Endodermal cell (in vitro differentiated cells): ENCODE data around the gene ZNF197. TPM values are rescaled to one million over a fixed set of nuclear protein-coding genes. Genes with fewer than 3 reads are reported as not detected.
A peak's percentile ranks its signal among the peaks of the same experiment; 100 is the strongest.
"Not testable (repeated sequence)": the region's sequence is repeated elsewhere in the genome, so short reads cannot be mapped to it uniquely, and the experiment has no call there.

Experiments
- DNase-seq: peaks from one replicate; pipeline ENCODE4 v3.0.0-alpha.2; 2017
- H3K27ac ChIP-seq: 2 replicates; pipeline ENCODE4 v1.5.1; 2013; ENCODE audit warnings: mild to moderate bottlenecking, low read depth, low read length, moderate library complexity
- H3K27me3 ChIP-seq: 2 replicates; pipeline ENCODE4 v1.6.1; 2013; ENCODE audit warnings: mild to moderate bottlenecking, low read length, moderate library complexity; ENCODE audit not compliant: insufficient read depth, control insufficient read depth, poor library complexity, severe bottlenecking
- H3K36me3 ChIP-seq: 2 replicates; pipeline ENCODE4 v1.7.0; 2013; ENCODE audit warnings: mild to moderate bottlenecking, low read length, moderate library complexity; ENCODE audit not compliant: control insufficient read depth, insufficient read depth
- H3K4me1 ChIP-seq: one replicate; pipeline ENCODE4 v1.7.0; 2013; ENCODE audit warnings: low read length; ENCODE audit not compliant: control insufficient read depth, insufficient read depth
- H3K4me3 ChIP-seq: 2 replicates; pipeline ENCODE4 v1.5.1; 2013; ENCODE audit warnings: mild to moderate bottlenecking, low read length, moderate library complexity
- H3K9ac ChIP-seq: 2 replicates; pipeline ENCODE4 v1.6.1; 2013; ENCODE audit warnings: mild to moderate bottlenecking, low read length, moderate library complexity; ENCODE audit not compliant: poor library complexity, severe bottlenecking; ENCODE audit errors: extremely low read depth
- H3K9me3 ChIP-seq: 2 replicates; pipeline ENCODE4 v1.6.1; 2013; ENCODE audit warnings: mild to moderate bottlenecking, low read length, moderate library complexity; ENCODE audit not compliant: control insufficient read depth
- H3K27ac Mint-ChIP-seq: 2 replicates; pipeline ENCODE4 v1.8.0; 2020; ENCODE audit warnings: mixed read lengths
- H3K27me3 Mint-ChIP-seq: 2 replicates; pipeline ENCODE4 v1.8.0; 2021; ENCODE audit warnings: mild to moderate bottlenecking, mixed read lengths; ENCODE audit not compliant: insufficient read depth
- H3K36me3 Mint-ChIP-seq: 2 replicates; pipeline ENCODE4 v1.8.0; 2020; ENCODE audit warnings: low read depth, mixed read lengths
- H3K4me1 Mint-ChIP-seq: 2 replicates; pipeline ENCODE4 v1.8.0; 2020; ENCODE audit warnings: mixed read lengths
- H3K4me3 Mint-ChIP-seq: 2 replicates; pipeline ENCODE4 v1.8.0; 2020; ENCODE audit warnings: mild to moderate bottlenecking, moderate library complexity, mixed read lengths
- H3K9me3 Mint-ChIP-seq: 2 replicates; pipeline ENCODE4 v1.8.0; 2020; ENCODE audit warnings: mild to moderate bottlenecking, mixed read lengths
- CTCF ChIP-seq: fragments of 200-600 bp; sonication (generic); conservative IDR thresholded peaks from 2 replicates; pipeline ENCODE4 v1.5.0; 2021; ENCODE audit warnings: antibody characterized with exemption, mild to moderate bottlenecking
- WGBS, 2 experiments: methylation state at CpG; one replicate each; pipeline versions ENCODE4 v1.1.5 to v1.1.7; 2013; ENCODE audit warnings: missing lambda C conversion rate in 2 of 2, mixed read lengths in 1 of 2; ENCODE audit not compliant: insufficient coverage in 1 of 2, insufficient read length in 1 of 2; 5-methylcytosine and 5-hydroxymethylcytosine counted together
- total RNA-seq, 2 donors: library from RNA; stranded (reverse); fragmentation: NEBNext Ultra II Directional in 1 of 2; extraction: Animal tissue kit (Norgen Biotek cat#: 25700) in 1 of 2; gene quantifications; 2 replicates in 1 of 2; 3 replicates in 1 of 2; pipeline ENCODE4 v1.2.1, GENCODE V29; 2021

ZNF197 gene
- total RNA-seq, 2 donors from 2014 or later: 22.7 to 31.9 TPM

GRCh38 chr3:44579749-44580148, 45.1 kb upstream of the ZNF197 start:
- H3K9ac ChIP-seq, H3K36me3 ChIP-seq, H3K27me3 ChIP-seq, H3K9me3 Mint-ChIP-seq, H3K4me3 ChIP-seq, H3K27ac ChIP-seq, H3K27ac Mint-ChIP-seq, H3K4me1 ChIP-seq, DNase-seq, H3K4me3 Mint-ChIP-seq, H3K9me3 ChIP-seq, H3K4me1 Mint-ChIP-seq: not testable (repeated sequence)
- H3K36me3 Mint-ChIP-seq: peaks cover 44% of the 10 kb centered on the region
- WGBS, 2 experiments: 96 to 97% methylated on average over 3 to 15 of the region's 15 CpGs
- H3K27me3 Mint-ChIP-seq: peaks cover 24% of the 10 kb centered on the region

GRCh38 chr3:44580971-44581370, 43.9 kb upstream of the ZNF197 start:
- not testable (repeated sequence) for H3K4me3 Mint-ChIP-seq, H3K36me3 ChIP-seq, DNase-seq, H3K4me3 ChIP-seq, H3K4me1 ChIP-seq, H3K27ac Mint-ChIP-seq, H3K27ac ChIP-seq, H3K9ac ChIP-seq, H3K9me3 Mint-ChIP-seq, H3K27me3 ChIP-seq, H3K9me3 ChIP-seq
- Mint-ChIP-seq H3K36me3 (peaks cover 41% of the 10 kb centered on the region), H3K27me3 (peaks cover 24% of the 10 kb centered on the region), H3K4me1 (peaks cover 15% of the 10 kb centered on the region)
- 90 to 95% methylated on average over 19 to 62 of the region's 62 CpGs for WGBS, 2 experiments

GRCh38 chr3:44584646-44585501, 40.0 kb upstream of the ZNF197 start, which contains the start of gene ZNF660:
TSS of gene ZNF660 (plus strand) at chr3:44584964. CDS start at chr3:44594194, 9,230 bp downstream.
- Histone ChIP-seq H3K9ac (peak within 1 kb of the TSS; percentile 87), H3K4me3 (peak within 1 kb of the TSS; percentile 93), H3K4me1 (peaks cover 4% of the 10 kb centered on the region), H3K9me3 (peaks cover 8% of the 10 kb centered on the region), H3K27me3 (no peaks in the 10 kb centered on the region), H3K36me3 (peaks cover 34% of the 10 kb centered on the region), H3K27ac (peak within 1 kb of the TSS; percentile 98)
- DNase-seq: peak; percentile 96
- Mint-ChIP-seq H3K27me3 (peaks cover 20% of the 10 kb centered on the region), H3K4me3 (peak within 1 kb of the TSS; percentile 89), H3K4me1 (peaks cover 17% of the 10 kb centered on the region), H3K27ac (peak within 1 kb of the TSS; percentile 97), H3K36me3 (peaks cover 54% of the 10 kb centered on the region), H3K9me3 (peaks cover 2% of the 10 kb centered on the region)
- WGBS, 2 experiments: 1 to 2% methylated on average over 12 to 41 of the region's 41 CpGs
- no peak for TF ChIP-seq CTCF

- no peaks in the 10 kb centered on the region for H3K27me3 ChIP-seq
- peaks cover 94% of the 10 kb centered on the region for H3K9me3 Mint-ChIP-seq
- H3K9me3 ChIP-seq: peaks cover 79% of the 10 kb centered on the region
- H3K27me3 Mint-ChIP-seq: no peaks in the 10 kb centered on the region
- DNase-seq: no peak
- H3K4me1 Mint-ChIP-seq: no peaks in the 10 kb centered on the region
- no peak overlapping the region for H3K27ac Mint-ChIP-seq
- H3K4me3 ChIP-seq: no peak overlapping the region
- H3K27ac ChIP-seq: no peak overlapping the region
- H3K36me3 Mint-ChIP-seq: peaks cover 94% of the 10 kb centered on the region
- 93 to 100% methylated on average over 1 of the region's 1 CpG for WGBS, 2 experiments
- no peak for TF ChIP-seq CTCF
- peaks cover 77% of the 10 kb centered on the region for H3K36me3 ChIP-seq
- no peak overlapping the region for H3K9ac ChIP-seq
- H3K4me3 Mint-ChIP-seq: no peak overlapping the region
- H3K4me1 ChIP-seq: no peaks in the 10 kb centered on the region
These were observed 28.2 kb upstream of the ZNF197 start for GRCh38 chr3:44596621-44597020.
